SK-N-SH treated with all-trans-retinoic acid at 6 μM for 48 hours (cell line): Measurements from ENCODE around the gene ARL15.
A peak's percentile ranks its signal among the peaks of the same experiment; 100 is the strongest.
"Not testable (repeated sequence)": the region's sequence is repeated elsewhere in the genome, so short reads cannot be mapped to it uniquely, and the experiment has no call there.

Experiments
- ATAC-seq: fragments of 200-7000 bp; cut with Tn5 transposase; 3 replicates; pipeline ENCODE4 v1.9.1; 2020; ENCODE audit warnings: mild to moderate bottlenecking, moderate library complexity
- BACH2 ChIP-seq: fragments of 250-450 bp; sonication (Bioruptor Pico); IDR thresholded peaks from 2 replicates; pipeline ENCODE4 v1.9.0; 2021; ENCODE audit warnings: mild to moderate bottlenecking, borderline replicate concordance
- CSDC2 ChIP-seq: fragments of 250-450 bp; sonication (Bioruptor Pico); IDR thresholded peaks from 2 replicates; pipeline ENCODE4 v1.5.0; 2020; ENCODE audit warnings: mild to moderate bottlenecking, moderate library complexity
- CSRNP3 ChIP-seq: fragments of 250-450 bp; sonication (Bioruptor Pico); IDR thresholded peaks from 2 replicates; pipeline ENCODE4 v1.5.1; 2021; ENCODE audit warnings: mild to moderate bottlenecking, moderate library complexity
- ISL1 ChIP-seq: fragments of 250-450 bp; sonication (Bioruptor Pico); IDR thresholded peaks from 2 replicates; pipeline ENCODE4 v2.1.2; 2022; ENCODE audit warnings: mild to moderate bottlenecking, moderate library complexity
- PPARA ChIP-seq: fragments of 250-450 bp; sonication (Bioruptor Pico); IDR thresholded peaks from 2 replicates; pipeline ENCODE4 v1.5.0; 2020; ENCODE audit warnings: mild to moderate bottlenecking, borderline replicate concordance
- RARB ChIP-seq: fragments of 250-450 bp; sonication (Bioruptor Pico); IDR thresholded peaks from 2 replicates; pipeline ENCODE4 v1.8.0; 2021; ENCODE audit warnings: mild to moderate bottlenecking, moderate library complexity
- SNAI2 ChIP-seq: fragments of 250-450 bp; sonication (Bioruptor Pico); IDR thresholded peaks from 2 replicates; pipeline ENCODE4 v1.5.0; 2020; ENCODE audit warnings: mild to moderate bottlenecking, moderate library complexity
- TCF4 ChIP-seq: fragments of 250-450 bp; sonication (Bioruptor Pico); IDR thresholded peaks from 2 replicates; pipeline ENCODE4 v1.8.0; 2021; ENCODE audit warnings: mild to moderate bottlenecking, moderate library complexity, borderline replicate concordance
- TOX ChIP-seq: fragments of 250-450 bp; sonication (Bioruptor Pico); IDR thresholded peaks from 2 replicates; pipeline ENCODE4 v1.8.0; 2021; ENCODE audit warnings: mild to moderate bottlenecking, moderate library complexity, borderline replicate concordance
- ZFP3 ChIP-seq: fragments of 250-450 bp; sonication (Bioruptor Pico); IDR thresholded peaks from 2 replicates; pipeline ENCODE4 v1.5.0; 2020; ENCODE audit warnings: mild to moderate bottlenecking, moderate library complexity
- ZFP30 ChIP-seq: fragments of 450-650 bp; formaldehyde crosslinking; IDR thresholded peaks from 2 replicates; pipeline ENCODE4 v1.5.0; 2022; ENCODE audit warnings: mild to moderate bottlenecking, moderate library complexity
- ZNF565 ChIP-seq: fragments of 450-650 bp; formaldehyde crosslinking; conservative IDR thresholded peaks from 2 replicates; pipeline ENCODE4 v1.5.0; 2020; ENCODE audit warnings: low read depth, mild to moderate bottlenecking, moderate library complexity
- ZNF70 ChIP-seq: fragments of 450-650 bp; formaldehyde crosslinking; IDR thresholded peaks from 2 replicates; pipeline ENCODE4 v1.5.0; 2020; ENCODE audit warnings: mild to moderate bottlenecking, moderate library complexity
- ZNF8 ChIP-seq: fragments of 450-650 bp; formaldehyde crosslinking; IDR thresholded peaks from 2 replicates; pipeline ENCODE4 v1.5.0; 2020; ENCODE audit warnings: mild to moderate bottlenecking, moderate library complexity
- TF ChIP-seq, protein P1 (sequence below): fragments of 250-450 bp; sonication (Bioruptor Pico); IDR thresholded peaks from 2 replicates; pipeline ENCODE4 v1.5.1; 2020; ENCODE audit warnings: low read depth, mild to moderate bottlenecking, moderate library complexity
- TF ChIP-seq, protein P2 (sequence below): fragments of 250-450 bp; sonication (Bioruptor Pico); IDR thresholded peaks from 2 replicates; pipeline ENCODE4 v1.8.0; 2020; ENCODE audit warnings: mild to moderate bottlenecking, moderate library complexity, borderline replicate concordance
- TF ChIP-seq, protein P3 (sequence below): fragments of 250-450 bp; sonication (Bioruptor Pico); IDR thresholded peaks from 2 replicates; pipeline ENCODE4 v1.8.0; 2021; ENCODE audit warnings: low read depth, mild to moderate bottlenecking, moderate library complexity, borderline replicate concordance
- TF ChIP-seq, protein P4 (sequence below): fragments of 250-450 bp; sonication (Bioruptor Pico); IDR thresholded peaks from 2 replicates; pipeline ENCODE4 v1.5.0; 2020; ENCODE audit warnings: mild to moderate bottlenecking, moderate library complexity

The ARL15 gene

DNA sequence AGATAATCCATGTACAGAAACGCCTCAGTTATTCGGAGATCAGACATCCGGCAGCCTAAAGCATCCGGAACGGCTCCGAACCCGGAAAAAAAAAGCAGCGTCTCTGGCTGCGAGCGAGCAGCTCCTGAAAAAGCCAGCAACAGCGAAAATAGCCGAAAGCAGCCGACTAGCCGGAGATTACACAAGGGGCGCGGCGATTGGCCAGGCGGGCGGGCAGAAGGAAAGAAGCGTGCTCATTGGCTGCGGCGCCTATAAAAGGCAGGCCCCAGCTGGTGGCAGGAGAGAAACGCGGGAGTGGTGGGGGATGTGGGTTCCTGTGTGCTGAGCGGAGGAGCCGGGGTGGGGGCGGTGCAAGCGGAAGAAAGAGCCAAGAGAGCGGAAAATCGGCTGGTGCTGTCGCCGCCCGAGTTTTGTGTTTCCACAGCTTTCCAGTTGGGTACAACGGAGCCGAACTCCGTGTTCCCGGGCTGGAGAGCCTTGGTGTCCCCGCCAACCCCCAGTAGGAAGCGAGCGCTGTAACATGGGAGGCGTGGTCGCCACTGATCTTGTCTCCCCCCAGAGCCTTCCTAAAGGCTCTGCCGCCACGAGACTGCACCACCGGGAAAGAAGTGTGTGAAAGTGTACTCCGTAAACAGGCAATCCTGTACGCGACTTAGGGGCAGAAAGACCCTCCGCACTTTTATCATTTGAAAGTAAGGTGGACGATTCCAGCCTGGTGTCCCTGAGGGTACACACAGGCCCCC is at the start of gene ARL15:
ARL15 (minus strand) TSS at position 141 of the 743 bp plus-strand sequence.
- ATAC-seq = peak; percentile 91
- no peak for TF ChIP-seq ZFP30 (CRISPR knock-in tag)
- 0 out of 2 replicates have a peak, but pooled peaks have one; percentile 45 for TF ChIP-seq TOX (CRISPR knock-in tag)
- TF ChIP-seq, protein P1, sequence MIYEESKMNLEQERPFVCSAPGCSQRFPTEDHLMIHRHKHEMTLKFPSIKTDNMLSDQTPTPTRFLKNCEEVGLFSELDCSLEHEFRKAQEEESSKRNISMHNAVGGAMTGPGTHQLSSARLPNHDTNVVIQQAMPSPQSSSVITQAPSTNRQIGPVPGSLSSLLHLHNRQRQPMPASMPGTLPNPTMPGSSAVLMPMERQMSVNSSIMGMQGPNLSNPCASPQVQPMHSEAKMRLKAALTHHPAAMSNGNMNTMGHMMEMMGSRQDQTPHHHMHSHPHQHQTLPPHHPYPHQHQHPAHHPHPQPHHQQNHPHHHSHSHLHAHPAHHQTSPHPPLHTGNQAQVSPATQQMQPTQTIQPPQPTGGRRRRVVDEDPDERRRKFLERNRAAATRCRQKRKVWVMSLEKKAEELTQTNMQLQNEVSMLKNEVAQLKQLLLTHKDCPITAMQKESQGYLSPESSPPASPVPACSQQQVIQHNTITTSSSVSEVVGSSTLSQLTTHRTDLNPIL (CRISPR knock-in tag) = no peak
- TF ChIP-seq ISL1 (CRISPR knock-in tag) = no peak
- no peak for TF ChIP-seq ZNF565 (CRISPR knock-in tag)
- TF ChIP-seq SNAI2 (CRISPR knock-in tag) = no peak
- no peak for TF ChIP-seq CSDC2 (CRISPR knock-in tag)
- TF ChIP-seq, protein P2, sequence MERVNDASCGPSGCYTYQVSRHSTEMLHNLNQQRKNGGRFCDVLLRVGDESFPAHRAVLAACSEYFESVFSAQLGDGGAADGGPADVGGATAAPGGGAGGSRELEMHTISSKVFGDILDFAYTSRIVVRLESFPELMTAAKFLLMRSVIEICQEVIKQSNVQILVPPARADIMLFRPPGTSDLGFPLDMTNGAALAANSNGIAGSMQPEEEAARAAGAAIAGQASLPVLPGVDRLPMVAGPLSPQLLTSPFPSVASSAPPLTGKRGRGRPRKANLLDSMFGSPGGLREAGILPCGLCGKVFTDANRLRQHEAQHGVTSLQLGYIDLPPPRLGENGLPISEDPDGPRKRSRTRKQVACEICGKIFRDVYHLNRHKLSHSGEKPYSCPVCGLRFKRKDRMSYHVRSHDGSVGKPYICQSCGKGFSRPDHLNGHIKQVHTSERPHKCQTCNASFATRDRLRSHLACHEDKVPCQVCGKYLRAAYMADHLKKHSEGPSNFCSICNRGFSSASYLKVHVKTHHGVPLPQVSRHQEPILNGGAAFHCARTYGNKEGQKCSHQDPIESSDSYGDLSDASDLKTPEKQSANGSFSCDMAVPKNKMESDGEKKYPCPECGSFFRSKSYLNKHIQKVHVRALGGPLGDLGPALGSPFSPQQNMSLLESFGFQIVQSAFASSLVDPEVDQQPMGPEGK (CRISPR knock-in tag) = peak; percentile 69; the same call in 1 of the 2 replicates

- peak; percentile 68 for ATAC-seq
- TF ChIP-seq TCF4 (CRISPR knock-in tag) (no peak), CSDC2 (CRISPR knock-in tag) (no peak), ZNF565 (CRISPR knock-in tag) (no peak), BACH2 (no peak), RARB (CRISPR knock-in tag) (no peak), PPARA (no peak), TOX (CRISPR knock-in tag) (no peak), ZFP30 (CRISPR knock-in tag) (no peak), ZFP3 (CRISPR knock-in tag) (no peak), ISL1 (CRISPR knock-in tag) (no peak), CSRNP3 (CRISPR knock-in tag) (no peak), ZNF70 (CRISPR knock-in tag) (no peak), SNAI2 (CRISPR knock-in tag) (no peak)
- TF ChIP-seq, protein P3, sequence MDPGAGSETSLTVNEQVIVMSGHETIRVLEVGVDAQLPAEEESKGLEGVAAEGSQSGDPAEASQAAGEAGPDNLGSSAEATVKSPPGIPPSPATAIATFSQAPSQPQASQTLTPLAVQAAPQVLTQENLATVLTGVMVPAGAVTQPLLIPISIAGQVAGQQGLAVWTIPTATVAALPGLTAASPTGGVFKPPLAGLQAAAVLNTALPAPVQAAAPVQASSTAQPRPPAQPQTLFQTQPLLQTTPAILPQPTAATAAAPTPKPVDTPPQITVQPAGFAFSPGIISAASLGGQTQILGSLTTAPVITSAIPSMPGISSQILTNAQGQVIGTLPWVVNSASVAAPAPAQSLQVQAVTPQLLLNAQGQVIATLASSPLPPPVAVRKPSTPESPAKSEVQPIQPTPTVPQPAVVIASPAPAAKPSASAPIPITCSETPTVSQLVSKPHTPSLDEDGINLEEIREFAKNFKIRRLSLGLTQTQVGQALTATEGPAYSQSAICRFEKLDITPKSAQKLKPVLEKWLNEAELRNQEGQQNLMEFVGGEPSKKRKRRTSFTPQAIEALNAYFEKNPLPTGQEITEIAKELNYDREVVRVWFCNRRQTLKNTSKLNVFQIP (CRISPR knock-in tag) = no peak
- TF ChIP-seq, protein P4, sequence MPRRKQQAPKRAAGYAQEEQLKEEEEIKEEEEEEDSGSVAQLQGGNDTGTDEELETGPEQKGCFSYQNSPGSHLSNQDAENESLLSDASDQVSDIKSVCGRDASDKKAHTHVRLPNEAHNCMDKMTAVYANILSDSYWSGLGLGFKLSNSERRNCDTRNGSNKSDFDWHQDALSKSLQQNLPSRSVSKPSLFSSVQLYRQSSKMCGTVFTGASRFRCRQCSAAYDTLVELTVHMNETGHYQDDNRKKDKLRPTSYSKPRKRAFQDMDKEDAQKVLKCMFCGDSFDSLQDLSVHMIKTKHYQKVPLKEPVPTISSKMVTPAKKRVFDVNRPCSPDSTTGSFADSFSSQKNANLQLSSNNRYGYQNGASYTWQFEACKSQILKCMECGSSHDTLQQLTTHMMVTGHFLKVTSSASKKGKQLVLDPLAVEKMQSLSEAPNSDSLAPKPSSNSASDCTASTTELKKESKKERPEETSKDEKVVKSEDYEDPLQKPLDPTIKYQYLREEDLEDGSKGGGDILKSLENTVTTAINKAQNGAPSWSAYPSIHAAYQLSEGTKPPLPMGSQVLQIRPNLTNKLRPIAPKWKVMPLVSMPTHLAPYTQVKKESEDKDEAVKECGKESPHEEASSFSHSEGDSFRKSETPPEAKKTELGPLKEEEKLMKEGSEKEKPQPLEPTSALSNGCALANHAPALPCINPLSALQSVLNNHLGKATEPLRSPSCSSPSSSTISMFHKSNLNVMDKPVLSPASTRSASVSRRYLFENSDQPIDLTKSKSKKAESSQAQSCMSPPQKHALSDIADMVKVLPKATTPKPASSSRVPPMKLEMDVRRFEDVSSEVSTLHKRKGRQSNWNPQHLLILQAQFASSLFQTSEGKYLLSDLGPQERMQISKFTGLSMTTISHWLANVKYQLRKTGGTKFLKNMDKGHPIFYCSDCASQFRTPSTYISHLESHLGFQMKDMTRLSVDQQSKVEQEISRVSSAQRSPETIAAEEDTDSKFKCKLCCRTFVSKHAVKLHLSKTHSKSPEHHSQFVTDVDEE (CRISPR knock-in tag) = no peak
These were observed 49.7 kb upstream of the ARL15 start for GRCh38 chr5:54360089-54360488.

- TF ChIP-seq ZNF8 (no peak), ZNF70 (CRISPR knock-in tag) (no peak), ISL1 (CRISPR knock-in tag) (peak; percentile 73), TCF4 (CRISPR knock-in tag) (peak; percentile 50)
- TF ChIP-seq, protein P1 (CRISPR knock-in tag) = no peak
- TF ChIP-seq, protein P4 (CRISPR knock-in tag) = no peak
- peak; percentile 62 for ATAC-seq
These were observed 47.2 kb upstream of the ARL15 start for GRCh38 chr5:54357408-54358058.

GRCh38 chr5:54353933-54354564 is 43.7 kb upstream of the ARL15 start:
- not testable (repeated sequence) for ATAC-seq
